Mesenteric fat pad (tissue), 1 donor: Measurements from ENCODE around the gene SMARCB1. TPM values are rescaled to one million over a fixed set of nuclear protein-coding genes. Genes with fewer than 3 reads are reported as not detected.

ENCODE experiments used
- DNase-seq: peaks from one replicate; pipeline ENCODE4 v3.0.0-alpha.2; 2020; ENCODE audit warnings: low spot score
- total RNA-seq: library from RNA; stranded (reverse); fragmentation: NEBNext Ultra II Directional; extraction: Animal tissue kit (Norgen Biotek cat#: 25700); gene quantifications from one replicate; pipeline ENCODE4 v1.2.1, GENCODE V29; 2021
- donor health status: DM: yes; HTN: yes; CAD: no.

The SMARCB1 gene
- total RNA-seq, 1 donor from 2014 or later: 70.7 TPM

- no peak for DNase-seq
Measured at GRCh38 chr22:23801238-23801821, 14.6 kb downstream of the SMARCB1 start.

- DNase-seq: no peak
Measured at GRCh38 chr22:23801886-23802377, 15.2 kb downstream of the SMARCB1 start.

GRCh38 chr22:23803001-23803819 lies 16.4 kb downstream of the SMARCB1 start:
- no peak for DNase-seq

- no peak for DNase-seq
Measured at GRCh38 chr22:23804781-23805291, 18.1 kb downstream of the SMARCB1 start.

- DNase-seq: no peak
Measured at GRCh38 chr22:23806837-23807236, 20.1 kb downstream of the SMARCB1 start.

GRCh38 chr22:23812378-23812777 lies 25.6 kb downstream of the SMARCB1 start:
- no peak for DNase-seq

- no peak for DNase-seq
Measured at GRCh38 chr22:23815541-23816155, 28.9 kb downstream of the SMARCB1 start.

GRCh38 chr22:23816156-23816976 lies 29.6 kb downstream of the SMARCB1 start:
- no peak for DNase-seq

- DNase-seq: no peak
Measured at GRCh38 chr22:23817146-23817545, 30.4 kb downstream of the SMARCB1 start.

- no peak for DNase-seq
Measured at GRCh38 chr22:23818541-23818940, 31.8 kb downstream of the SMARCB1 start.

- DNase-seq: no peak
Measured at GRCh38 chr22:23820748-23821211, 34.0 kb downstream of the SMARCB1 start.

- DNase-seq: no peak
Measured at GRCh38 chr22:23822101-23822671, 35.4 kb downstream of the SMARCB1 start.

- no peak for DNase-seq
Measured at GRCh38 chr22:23823331-23823791, 36.6 kb downstream of the SMARCB1 start.

- no peak for DNase-seq
Measured at GRCh38 chr22:23824476-23825245, 37.9 kb downstream of the SMARCB1 start.

- no peak for DNase-seq
Measured at GRCh38 chr22:23825246-23825905, 38.6 kb downstream of the SMARCB1 start.

GRCh38 chr22:23826510-23827350 lies 40.0 kb downstream of the SMARCB1 start:
- DNase-seq: no peak

GRCh38 chr22:23827351-23827995 lies 40.7 kb downstream of the SMARCB1 start:
- no peak for DNase-seq
